ENCODE measurements around the gene AGO4. TPM values are rescaled to one million over a fixed set of nuclear protein-coding genes. Genes with fewer than 3 reads are reported as not detected.

Gene AGO4
- total RNA-seq, 1 donor from 2014 or later = 35.1 TPM

GRCh38 chr1:35832276-35832905 lies 24.6 kb downstream of the AGO4 start:
- Mint-ChIP-seq H3K9me3 (ENCODE audit: low read depth) (peaks cover 4% of the 10 kb centered on the region), H3K27me3 (no peaks in the 10 kb centered on the region), H3K27ac (no peak overlapping the region), H3K4me3 (ENCODE audit: low read depth) (no peak overlapping the region), H3K36me3 (ENCODE audit: insufficient read depth) (peaks cover 37% of the 10 kb centered on the region), H3K4me1 (ENCODE audit: low read depth) (no peaks in the 10 kb centered on the region)
- no peak for DNase-seq (ENCODE audit: low spot score, unreplicated experiment)
- no peak for TF ChIP-seq CTCF (IDR thresholded peaks at IDR 0.05; ENCODE audit: unreplicated experiment)

GRCh38 chr1:35833395-35833794 lies 25.6 kb downstream of the AGO4 start:
- no peak overlapping the region for H3K4me3 Mint-ChIP-seq (ENCODE audit: low read depth)
- DNase-seq (ENCODE audit: low spot score, unreplicated experiment) = no peak
- peaks cover 40% of the 10 kb centered on the region for H3K36me3 Mint-ChIP-seq (ENCODE audit: insufficient read depth)
- H3K9me3 Mint-ChIP-seq (ENCODE audit: low read depth) = peaks cover 4% of the 10 kb centered on the region
- H3K27ac Mint-ChIP-seq = no peak overlapping the region
- no peak for TF ChIP-seq CTCF (IDR thresholded peaks at IDR 0.05; ENCODE audit: unreplicated experiment)
- H3K27me3 Mint-ChIP-seq = no peaks in the 10 kb centered on the region
- H3K4me1 Mint-ChIP-seq (ENCODE audit: low read depth) = no peaks in the 10 kb centered on the region

GRCh38 chr1:35834218-35834617 lies 26.4 kb downstream of the AGO4 start:
- Mint-ChIP-seq H3K4me1 (ENCODE audit: low read depth) (no peaks in the 10 kb centered on the region), H3K27ac (no peak overlapping the region), H3K36me3 (ENCODE audit: insufficient read depth) (peaks cover 41% of the 10 kb centered on the region), H3K27me3 (no peaks in the 10 kb centered on the region), H3K9me3 (ENCODE audit: low read depth) (peaks cover 4% of the 10 kb centered on the region), H3K4me3 (ENCODE audit: low read depth) (no peak overlapping the region)
- no peak for TF ChIP-seq CTCF (IDR thresholded peaks at IDR 0.05; ENCODE audit: unreplicated experiment)
- no peak for DNase-seq (ENCODE audit: low spot score, unreplicated experiment)

GRCh38 chr1:35835398-35835797 lies 27.6 kb downstream of the AGO4 start:
- Mint-ChIP-seq H3K27me3 (no peaks in the 10 kb centered on the region), H3K4me1 (ENCODE audit: low read depth) (no peaks in the 10 kb centered on the region), H3K36me3 (ENCODE audit: insufficient read depth) (peaks cover 43% of the 10 kb centered on the region), H3K4me3 (ENCODE audit: low read depth) (no peak overlapping the region), H3K9me3 (ENCODE audit: low read depth) (peaks cover 4% of the 10 kb centered on the region), H3K27ac (peak overlapping the region; percentile 2)
- DNase-seq (ENCODE audit: low spot score, unreplicated experiment) = no peak
- no peak for TF ChIP-seq CTCF (IDR thresholded peaks at IDR 0.05; ENCODE audit: unreplicated experiment)

GRCh38 chr1:35836734-35837133 lies 28.9 kb downstream of the AGO4 start:
- H3K27me3 Mint-ChIP-seq = no peaks in the 10 kb centered on the region
- H3K4me3 Mint-ChIP-seq (ENCODE audit: low read depth) = no peak overlapping the region
- no peaks in the 10 kb centered on the region for H3K4me1 Mint-ChIP-seq (ENCODE audit: low read depth)
- peaks cover 4% of the 10 kb centered on the region for H3K9me3 Mint-ChIP-seq (ENCODE audit: low read depth)
- no peak for TF ChIP-seq CTCF (IDR thresholded peaks at IDR 0.05; ENCODE audit: unreplicated experiment)
- peaks cover 40% of the 10 kb centered on the region for H3K36me3 Mint-ChIP-seq (ENCODE audit: insufficient read depth)
- no peak overlapping the region for H3K27ac Mint-ChIP-seq
- no peak for DNase-seq (ENCODE audit: low spot score, unreplicated experiment)

Data from progenitor cell of endocrine pancreas (in vitro differentiated cells).